K562 (cell line): ENCODE data around the gene DENND5B. TPM values are rescaled to one million over a fixed set of nuclear protein-coding genes. Genes with fewer than 3 reads are reported as not detected.

Source experiments
- CHD1 ChIP-seq: fragments of 200-600 bp; sonication (generic); IDR thresholded peaks from one replicate; pipeline ENCODE4 v1.6.1; 2012; ENCODE audit warnings: mild to moderate bottlenecking, moderate library complexity, low read length, inconsistent platforms
- CREM ChIP-seq: IDR thresholded peaks from 2 replicates; pipeline ENCODE4 v1.6.1; 2014; ENCODE audit warnings: antibody characterized with exemption, low read depth
- EGR1 ChIP-seq: fragments of 450-650 bp; conservative IDR thresholded peaks from 2 replicates; pipeline ENCODE4 v1.6.1; 2017; ENCODE audit warnings: mild to moderate bottlenecking
- FOXK1 ChIP-seq: sonication (generic); formaldehyde crosslinking; IDR thresholded peaks from 2 replicates; pipeline ENCODE4 v1.8.0; 2022; ENCODE audit warnings: missing genetic modification reagents, mild to moderate bottlenecking, borderline replicate concordance
- LCOR ChIP-seq: sonication (generic); formaldehyde crosslinking; IDR thresholded peaks from 2 replicates; pipeline ENCODE4 v1.8.0; 2022; ENCODE audit warnings: mild to moderate bottlenecking, missing genetic modification reagents
- PML ChIP-seq: IDR thresholded peaks from 2 replicates; pipeline ENCODE4 v1.6.1; 2012; ENCODE audit warnings: low read length, inconsistent platforms
- RB1 ChIP-seq: fragments of 450-650 bp; IDR thresholded peaks from 2 replicates; pipeline ENCODE4 v1.6.1; 2017; ENCODE audit warnings: low read depth, mild to moderate bottlenecking
- RBBP5 ChIP-seq: fragments of 200-600 bp; sonication (generic); IDR thresholded peaks from 2 replicates; pipeline ENCODE4 v1.6.1; 2012; ENCODE audit warnings: borderline replicate concordance, mild to moderate bottlenecking, low read length, control low read depth, inconsistent platforms; ENCODE audit not compliant: insufficient read depth, poor library complexity, severe bottlenecking
- SFPQ ChIP-seq: fragments of 200-400 bp; formaldehyde crosslinking; IDR thresholded peaks from 2 replicates; pipeline ENCODE4 v1.6.1; 2017; ENCODE audit warnings: mild to moderate bottlenecking, low read depth, low read length, moderate library complexity
- STAT5A ChIP-seq: IDR thresholded peaks from 2 replicates; pipeline ENCODE4 v1.6.1; 2012; ENCODE audit warnings: low read length, inconsistent platforms, borderline replicate concordance
- YY1 ChIP-seq, 3 experiments: IDR thresholded peaks; 2 replicates each; pipeline ENCODE4 v1.6.1; 2011; ENCODE audit warnings: low read length in 2 of 3, mild to moderate bottlenecking in 2 of 3, moderate library complexity in 2 of 3, borderline replicate concordance in 1 of 3, control low read depth in 1 of 3, low read depth in 1 of 3; ENCODE audit not compliant: insufficient read depth in 3 of 3, insufficient replicate concordance in 2 of 3, control insufficient read depth in 1 of 3, insufficient read length in 1 of 3; ENCODE audit errors: extremely low read depth in 1 of 3
- ZBTB7A ChIP-seq: IDR thresholded peaks from 2 replicates; pipeline ENCODE4 v1.6.1; 2011; ENCODE audit warnings: low read depth, mild to moderate bottlenecking, low read length, moderate library complexity, borderline replicate concordance; ENCODE audit not compliant: control insufficient read depth
- ZNF140 ChIP-seq: fragments of 250-450 bp; sonication (Bioruptor Pico); IDR thresholded peaks from 2 replicates; pipeline ENCODE4 v1.8.0; 2021; ENCODE audit warnings: moderate library complexity, mild to moderate bottlenecking, inconsistent platforms
- ZNF407 ChIP-seq: fragments of 450-650 bp; IDR thresholded peaks from 2 replicates; pipeline ENCODE4 v1.6.1; 2016; ENCODE audit warnings: low read depth
- polyA plus RNA-seq, 8 experiments: library from polyadenylated mRNA; depleted of rRNA in 4 of 8; stranded (reverse) in 5 of 8; unstranded in 3 of 8; fragments of >200 nt; fragmentation: Nextera tagmentation in 2 of 8; fragmentation: Illumina TruSeq in 1 of 8; extraction: Ambion mirVana in 2 of 8; extraction: Trizol in 1 of 8; gene quantifications; 2 replicates each; pipeline versions ENCODE4 v1.2.1 to v1.2.3, GENCODE V29; 2011 to 2014; ENCODE audit warnings: inconsistent platforms in 1 of 8, missing spikeins in 1 of 8
- total RNA-seq, 7 experiments: library from RNA; depleted of rRNA in 6 of 7; stranded (reverse); fragments of >200 nt in 6 of 7; fragmentation: Illumina TruSeq in 2 of 7; extraction: Trizol in 2 of 7; gene quantifications; 2 replicates each; pipeline versions ENCODE4 v1.2.1 to v1.2.3, GENCODE V29; 2011 to 2021; ENCODE audit warnings: low replicate concordance in 1 of 7
- TF ChIP-seq, protein P1 (sequence below): sonication (generic); formaldehyde crosslinking; IDR thresholded peaks from 2 replicates; pipeline ENCODE4 v1.8.1; 2022; ENCODE audit warnings: missing genetic modification reagents

DENND5B gene
- total and polyA plus RNA-seq, 9 of the 15 experiments (the other 6 are each of a cell fraction or from before 2014, with no cell fraction given): 0.99 to 6.0 (median 3.6) TPM

DNA sequence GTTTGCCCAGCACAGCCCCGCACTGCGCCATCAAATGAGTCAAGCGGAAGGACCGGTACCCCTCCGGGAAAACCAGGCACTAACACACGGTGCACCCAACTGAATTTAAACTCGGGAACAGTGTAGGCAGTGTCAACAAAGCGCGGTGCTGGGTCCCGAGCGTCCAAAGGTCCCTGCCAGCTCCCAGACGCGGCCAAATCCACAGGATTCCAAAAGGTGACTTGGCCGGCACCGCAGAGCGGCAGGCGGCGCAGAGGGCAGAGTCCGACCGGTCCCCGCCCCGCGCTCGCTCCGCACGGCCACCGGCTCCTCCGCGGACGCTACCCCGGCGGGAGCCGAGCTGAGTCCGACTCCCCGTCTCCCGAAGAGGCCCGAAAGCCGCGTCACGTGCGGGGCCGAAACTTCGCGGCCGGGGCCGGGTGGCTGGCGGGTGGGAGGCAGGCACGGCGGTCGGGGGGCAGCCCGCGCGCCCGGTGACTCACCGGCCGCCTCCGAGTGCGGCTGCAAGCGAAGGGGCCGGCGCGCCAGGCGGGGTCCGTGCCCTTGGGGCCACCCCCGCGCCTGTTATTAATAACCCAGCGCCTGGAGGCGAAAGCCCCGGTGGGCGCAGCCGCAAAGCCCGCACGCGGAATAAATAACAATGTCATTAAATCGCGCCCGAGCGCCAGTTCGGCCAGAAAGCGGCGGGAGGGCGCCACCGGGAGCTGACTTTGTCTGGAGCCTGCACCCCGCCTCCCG is 863 bp downstream of the DENND5B start (continued):
- TF ChIP-seq PML (no peak), LCOR (CRISPR knock-in tag) (no peak), CREM (peak; percentile 60), STAT5A (no peak), YY1 (IDR thresholded peaks at IDR 0.05; ENCODE audit: borderline replicate concordance in 1 of 3, control insufficient read depth in 1 of 3, extremely low read depth in 1 of 3, insufficient read depth in 3 of 3, insufficient read length in 1 of 3, insufficient replicate concordance in 2 of 3, low read depth in 1 of 3, low read length in 2 of 3) (peak in 1 of 3 experiments; percentile 10), SFPQ (no peak), ZBTB7A (peak; percentile 75; the same call in 1 of the 2 replicates), RB1 (peak; percentile 23; the same call in 1 of the 2 replicates), CHD1 (peak; percentile 28), EGR1 (peak; percentile 16; the same call in 1 of the 2 replicates), ZNF140 (CRISPR knock-in tag) (no peak), ZNF407 (no peak), RBBP5 (peak; percentile 18), FOXK1 (no peak)
- TF ChIP-seq, protein P1, sequence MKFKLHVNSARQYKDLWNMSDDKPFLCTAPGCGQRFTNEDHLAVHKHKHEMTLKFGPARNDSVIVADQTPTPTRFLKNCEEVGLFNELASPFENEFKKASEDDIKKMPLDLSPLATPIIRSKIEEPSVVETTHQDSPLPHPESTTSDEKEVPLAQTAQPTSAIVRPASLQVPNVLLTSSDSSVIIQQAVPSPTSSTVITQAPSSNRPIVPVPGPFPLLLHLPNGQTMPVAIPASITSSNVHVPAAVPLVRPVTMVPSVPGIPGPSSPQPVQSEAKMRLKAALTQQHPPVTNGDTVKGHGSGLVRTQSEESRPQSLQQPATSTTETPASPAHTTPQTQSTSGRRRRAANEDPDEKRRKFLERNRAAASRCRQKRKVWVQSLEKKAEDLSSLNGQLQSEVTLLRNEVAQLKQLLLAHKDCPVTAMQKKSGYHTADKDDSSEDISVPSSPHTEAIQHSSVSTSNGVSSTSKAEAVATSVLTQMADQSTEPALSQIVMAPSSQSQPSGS (CRISPR knock-in tag): no peak
